ENCODE results near the gene RAB41.
"Not testable (repeated sequence)": the region's sequence is repeated elsewhere in the genome, so short reads cannot be mapped to it uniquely, and the experiment has no call there.

The RAB41 gene

GRCh38 chrX:70289793-70290770, 8.1 kb downstream of the RAB41 start, which contains the start of the genes KIF4A and PDZD11:
KIF4A (plus strand) TSS chrX:70290104; CDS start chrX:70290459, 355 bp downstream.
PDZD11 (minus strand) TSS chrX:70289927; CDS start chrX:70289341, 586 bp downstream.
- DNase-seq (ENCODE audit: low read depth): peak; percentile 58

GRCh38 chrX:70292788-70293187, 10.8 kb downstream of the RAB41 start:
- no peak for DNase-seq (ENCODE audit: low read depth)

DNA sequence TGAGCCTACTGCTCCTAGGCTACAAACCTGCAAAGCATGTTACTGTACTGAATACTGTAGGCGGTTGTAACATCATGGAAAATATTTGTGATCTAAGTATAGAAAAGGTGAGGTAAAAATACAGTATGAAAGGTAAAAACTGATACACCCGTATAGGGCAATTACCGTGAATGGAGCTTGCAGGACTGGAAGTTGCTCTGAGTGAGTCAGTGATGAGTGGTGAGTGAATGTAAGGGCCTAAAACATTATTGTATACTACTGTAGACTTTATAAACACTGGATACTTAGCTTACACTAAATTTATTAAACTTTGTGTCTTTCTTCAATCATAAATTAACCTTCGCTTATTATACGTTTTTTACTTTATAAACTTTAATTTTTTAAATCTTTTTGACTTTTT, 11.6 kb downstream of the RAB41 start:
- no peak for DNase-seq (ENCODE audit: low read depth)

DNA sequence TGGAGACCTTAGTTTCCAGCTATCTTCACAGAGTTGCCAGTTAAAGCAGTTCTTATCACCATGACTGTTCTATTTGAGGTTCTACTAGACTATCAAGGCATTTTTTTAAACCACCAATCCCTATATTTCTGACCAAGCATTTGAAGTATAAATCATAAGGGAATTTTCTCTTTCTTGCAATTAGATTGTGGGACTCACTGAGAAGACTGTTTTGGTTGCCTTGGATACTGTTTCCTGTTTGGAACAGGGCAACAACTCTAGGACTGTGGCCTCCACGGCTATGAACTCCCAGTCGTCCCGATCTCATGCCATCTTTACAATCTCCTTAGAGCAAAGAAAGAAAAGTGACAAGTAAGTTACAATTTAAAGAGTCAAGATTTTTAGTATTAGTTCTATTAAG, 19.7 kb downstream of the RAB41 start:
- DNase-seq (ENCODE audit: low read depth): no peak

DNA sequence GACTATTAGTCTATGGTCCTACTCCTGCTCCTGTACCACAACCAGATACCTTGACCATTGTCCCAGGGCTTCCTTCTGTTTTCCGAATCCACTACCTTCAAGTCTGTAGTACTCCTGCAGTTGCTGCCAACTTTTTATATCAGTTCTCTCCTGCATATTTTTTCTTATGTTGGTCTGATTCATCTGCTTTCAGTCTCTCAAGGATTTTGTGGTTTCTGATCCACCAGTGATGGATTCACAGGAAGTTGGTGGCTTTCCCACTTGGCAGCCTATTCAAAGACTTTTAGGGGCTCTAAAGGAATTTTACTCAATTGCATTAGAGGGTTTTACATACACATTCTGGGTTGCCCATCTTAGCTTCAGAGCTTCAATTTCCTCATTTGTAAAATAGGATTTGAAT, 31.5 kb downstream of the RAB41 start:
- DNase-seq (ENCODE audit: low read depth): no peak

GRCh38 chrX:70322784-70323183, 40.8 kb downstream of the RAB41 start:
- DNase-seq (ENCODE audit: low read depth): no peak

GRCh38 chrX:70323628-70324027, 41.7 kb downstream of the RAB41 start:
- not testable (repeated sequence) for DNase-seq (ENCODE audit: low read depth)

- DNase-seq (ENCODE audit: low read depth): no peak
These were observed 42.4 kb downstream of the RAB41 start for GRCh38 chrX:70324326-70324725.

DNA sequence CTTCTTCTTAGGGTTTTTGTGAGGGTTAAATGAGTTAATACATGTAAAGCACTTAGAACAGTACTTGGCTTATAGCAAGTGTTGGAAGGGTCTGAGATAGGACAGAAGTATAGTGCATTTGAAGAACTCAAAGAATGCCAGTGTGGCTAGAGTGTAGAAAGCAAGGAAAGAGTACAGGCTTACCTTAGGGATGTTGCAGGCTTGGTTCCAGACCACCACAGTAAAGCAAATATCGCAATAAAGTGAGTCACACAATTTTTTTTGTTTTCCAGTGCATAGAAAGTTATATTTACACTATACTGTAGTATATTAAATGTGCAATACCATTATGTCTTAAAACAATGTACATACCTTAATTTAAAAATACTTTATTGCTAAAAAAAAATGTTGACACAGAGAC, 49.2 kb downstream of the RAB41 start:
- DNase-seq (ENCODE audit: low read depth): no peak

DNA sequence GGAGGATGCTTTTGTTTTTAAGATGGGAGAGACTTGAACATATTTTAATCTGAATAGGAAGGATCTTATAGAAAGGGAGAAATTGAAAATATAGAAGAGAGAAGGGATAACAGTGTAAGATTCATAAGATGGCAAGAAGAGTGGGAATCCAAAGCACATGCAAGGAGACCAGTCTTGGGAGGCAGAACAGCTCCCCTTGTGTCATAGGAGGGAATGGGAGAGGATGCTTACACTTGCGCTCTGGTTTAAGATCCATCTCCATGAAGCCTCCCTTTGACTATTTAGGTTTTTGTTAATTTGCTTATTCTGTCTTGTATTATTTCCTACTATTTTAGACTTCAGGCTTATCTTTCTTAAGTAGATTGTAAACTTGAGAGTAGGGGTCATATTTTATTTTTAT, 50.6 kb downstream of the RAB41 start:
- no peak for DNase-seq (ENCODE audit: low read depth)
